ENCODE results near the gene INO80B. TPM values are rescaled to one million over a fixed set of nuclear protein-coding genes. Genes with fewer than 3 reads are reported as not detected.
"Not testable (repeated sequence)": the region's sequence is repeated elsewhere in the genome, so short reads cannot be mapped to it uniquely, and the experiment has no call there.

Gene INO80B
- total RNA-seq, 1 experiment from 2014 or later, result 26.5 TPM

- intact Hi-C loops (cut with micrococcal nuclease; ENCODE audit: unreplicated experiment), result loop anchor here (2.0 to 5.0 kb wide), 2 partner anchors 48 to 104 kb away; no protein-coding TSS in a partner anchor
- TF ChIP-seq POLR2AphosphoS5 (IDR thresholded peaks at IDR 0.05; ENCODE audit: low read depth, low read length) (peak; percentile 98), SIN3A (IDR thresholded peaks at IDR 0.05; ENCODE audit: borderline replicate concordance, insufficient read depth, low read depth, low read length) (peak; percentile 76), CTCF (IDR thresholded peaks at IDR 0.05) (peak; percentile 96), TCF7L2 (IDR thresholded peaks at IDR 0.05; ENCODE audit: low read depth, low read length) (no peak)
- CTCF ChIA-PET, result interaction anchor here (0.6 to 2.3 kb wide), 5 partner anchors 10 to 105 kb away, joined by 3 to 9 read pairs (median 6); partner anchors contain the start of gene MRPL53
- Histone ChIP-seq H3K4me1 (ENCODE audit: control insufficient read depth, insufficient read depth, low read length) (peaks cover 16% of the 10 kb centered on the region), H3K27ac (ENCODE audit: low read length) (peak within 1 kb of the TSS; percentile 99), H3K4me3 (ENCODE audit: low read depth in 2 of 2, low read length in 2 of 2) (peak within 1 kb of the TSS; percentile 84 to 99), H3K9me3 (ENCODE audit: control insufficient read depth, insufficient read depth, low read depth, low read length) (no peaks in the 10 kb centered on the region), H3K27me3 (ENCODE audit: control insufficient read depth, insufficient read depth, low read length) (no peaks in the 10 kb centered on the region), H3K36me3 (ENCODE audit: control insufficient read depth, insufficient read depth, low read length) (peaks cover 3% of the 10 kb centered on the region)
- in situ Hi-C loops (cut with HindIII; ENCODE audit: low pct_unique_long_range_greater_than_20kb, low sequenced_read_pairs), result no loop called here
- TSS peak; percentile 99 for BruUV-seq (replicated peaks)
- ATAC-seq (peak; percentile 97), DNase-seq (ENCODE audit: low read depth, low spot score) (peak; percentile 93)
- POLR2A ChIA-PET, result interaction anchor here (0.7 kb wide), 1 partner anchor 27 kb away, joined by 6 read pairs; no protein-coding TSS in a partner anchor
These were observed 28.2 kb downstream of the INO80B start, which contains the start of the genes CCDC142 and TTC31 for GRCh38 chr2:74482801-74483674. Gene CCDC142, minus strand, starts transcription at chr2:74482998. Its CDS starts 161 bp downstream, at chr2:74482837. Gene TTC31, plus strand, starts transcription at chr2:74483081. Its CDS starts 15 bp downstream, at chr2:74483096.

GRCh38 chr2:74483675-74484164, 28.8 kb downstream of the INO80B start:
- H3K9me3 ChIP-seq (ENCODE audit: control insufficient read depth, insufficient read depth, low read depth, low read length); DNase-seq (ENCODE audit: low read depth, low spot score); POLR2A ChIA-PET; H3K27me3 ChIP-seq (ENCODE audit: control insufficient read depth, insufficient read depth, low read length); H3K36me3 ChIP-seq (ENCODE audit: control insufficient read depth, insufficient read depth, low read length); ATAC-seq; in situ Hi-C loops (cut with HindIII; ENCODE audit: low pct_unique_long_range_greater_than_20kb, low sequenced_read_pairs); BruUV-seq (replicated peaks): not testable (repeated sequence)
- Histone ChIP-seq H3K4me3 (ENCODE audit: low read depth in 2 of 2, low read length in 2 of 2) (peak overlapping the region; percentile 84 to 99), H3K27ac (ENCODE audit: low read length) (peak overlapping the region; percentile 99), H3K4me1 (ENCODE audit: control insufficient read depth, insufficient read depth, low read length) (peaks cover 16% of the 10 kb centered on the region)
- intact Hi-C loops (cut with micrococcal nuclease; ENCODE audit: unreplicated experiment), result loop anchor here (2.0 to 5.0 kb wide), 2 partner anchors 47 to 104 kb away; no protein-coding TSS in a partner anchor
- CTCF ChIA-PET, result interaction anchor here (0.6 to 2.3 kb wide), 4 partner anchors 11 to 104 kb away, joined by 4 to 9 read pairs (median 6); partner anchors contain the start of gene MRPL53

DNA sequence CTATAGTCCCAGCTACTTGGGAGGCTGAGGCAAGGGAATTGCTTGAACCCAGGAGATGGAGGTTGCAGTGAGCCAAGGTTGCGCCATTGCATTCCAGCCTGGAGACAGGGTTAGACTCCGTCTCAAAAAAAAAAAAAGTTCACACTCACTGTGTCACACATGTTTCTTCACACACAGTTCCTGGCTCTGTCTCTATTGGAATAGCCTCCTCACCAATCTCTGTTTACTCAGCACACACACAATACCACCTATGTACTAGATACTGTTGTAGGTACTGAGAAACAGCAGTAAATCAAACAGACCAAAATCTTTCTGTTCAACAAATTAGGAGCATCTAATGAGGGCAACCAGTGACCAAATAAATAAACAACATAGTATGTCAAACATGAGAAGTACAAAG, 31.3 kb downstream of the INO80B start:
- ChIA-PET CTCF (no interaction called here), POLR2A (interaction anchor here (0.7 kb wide), 1 partner anchor 15 kb away, joined by 8 read pairs; no protein-coding TSS in a partner anchor)
- ATAC-seq, result no peak
- TF ChIP-seq TCF7L2 (IDR thresholded peaks at IDR 0.05; ENCODE audit: low read depth, low read length), result no peak
- intact Hi-C loops (cut with micrococcal nuclease; ENCODE audit: unreplicated experiment), result no loop called here
- BruUV-seq (replicated peaks), result no TSS peak
- no peak overlapping the region for H3K27ac ChIP-seq (ENCODE audit: low read length)
- in situ Hi-C loops (cut with HindIII; ENCODE audit: low pct_unique_long_range_greater_than_20kb, low sequenced_read_pairs), result no loop called here
- H3K9me3 ChIP-seq (ENCODE audit: control insufficient read depth, insufficient read depth, low read depth, low read length), result no peaks in the 10 kb centered on the region
- H3K27me3 ChIP-seq (ENCODE audit: control insufficient read depth, insufficient read depth, low read length), result no peaks in the 10 kb centered on the region
- no peaks in the 10 kb centered on the region; the same call in none of the 2 replicates for H3K36me3 ChIP-seq (ENCODE audit: control insufficient read depth, insufficient read depth, low read length)
- DNase-seq (ENCODE audit: low read depth, low spot score), result no peak
- H3K4me1 ChIP-seq (ENCODE audit: control insufficient read depth, insufficient read depth, low read length), result peaks cover 10% of the 10 kb centered on the region
- no peak overlapping the region for H3K4me3 ChIP-seq (ENCODE audit: low read depth in 2 of 2, low read length in 2 of 2)
